ENCODE data around the gene COPS8. TPM values are rescaled to one million over a fixed set of nuclear protein-coding genes. Genes with fewer than 3 reads are reported as not detected.

The COPS8 gene
- total RNA-seq, 4 donors from 2014 or later, result 108 to 158 (median 120) TPM

DNA sequence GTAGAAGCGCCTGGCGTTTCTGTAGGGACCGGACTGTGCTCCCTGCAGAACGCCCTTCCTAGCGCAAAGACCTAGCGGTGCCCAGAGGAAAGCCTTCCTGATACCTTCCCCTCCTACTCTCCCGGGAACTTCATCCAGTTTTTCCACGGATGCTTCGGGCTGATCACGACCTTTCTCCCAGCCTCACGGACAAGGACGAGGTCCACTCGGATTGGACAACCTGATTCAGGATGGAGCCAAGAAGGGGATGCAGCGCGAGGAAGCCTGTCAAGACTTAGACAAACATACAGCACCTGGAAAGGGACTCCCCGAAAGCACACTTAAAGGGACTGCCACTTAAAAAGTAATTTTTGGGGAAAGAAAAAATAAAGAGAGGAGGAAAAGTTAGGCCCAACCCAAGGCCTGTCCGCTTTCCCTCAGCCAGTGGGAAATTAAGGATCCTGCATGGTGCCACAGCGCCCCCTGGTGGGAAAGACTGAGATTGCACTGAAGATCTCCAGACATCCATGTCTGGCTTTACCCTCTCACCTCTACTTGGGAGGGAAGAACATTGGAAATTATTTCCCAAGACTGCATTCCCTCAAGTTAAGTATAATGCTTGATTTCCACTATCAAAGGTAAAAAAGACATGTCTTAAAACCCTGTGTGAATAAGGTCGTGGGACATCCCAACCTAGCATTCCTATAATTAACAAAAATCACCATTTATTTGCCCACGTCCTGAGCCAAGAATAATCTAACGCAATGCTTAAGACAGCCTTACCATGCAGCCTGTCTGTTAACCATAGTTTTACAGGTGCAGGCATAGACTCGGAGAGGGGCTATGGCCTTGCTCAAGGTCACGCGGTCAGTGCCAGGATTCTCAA is 13.4 kb upstream of the COPS8 start:
- no peaks in the 10 kb centered on the region for H3K36me3 ChIP-seq
- H3K27me3 ChIP-seq, result no peaks in the 10 kb centered on the region
- TF ChIP-seq, protein P1, sequence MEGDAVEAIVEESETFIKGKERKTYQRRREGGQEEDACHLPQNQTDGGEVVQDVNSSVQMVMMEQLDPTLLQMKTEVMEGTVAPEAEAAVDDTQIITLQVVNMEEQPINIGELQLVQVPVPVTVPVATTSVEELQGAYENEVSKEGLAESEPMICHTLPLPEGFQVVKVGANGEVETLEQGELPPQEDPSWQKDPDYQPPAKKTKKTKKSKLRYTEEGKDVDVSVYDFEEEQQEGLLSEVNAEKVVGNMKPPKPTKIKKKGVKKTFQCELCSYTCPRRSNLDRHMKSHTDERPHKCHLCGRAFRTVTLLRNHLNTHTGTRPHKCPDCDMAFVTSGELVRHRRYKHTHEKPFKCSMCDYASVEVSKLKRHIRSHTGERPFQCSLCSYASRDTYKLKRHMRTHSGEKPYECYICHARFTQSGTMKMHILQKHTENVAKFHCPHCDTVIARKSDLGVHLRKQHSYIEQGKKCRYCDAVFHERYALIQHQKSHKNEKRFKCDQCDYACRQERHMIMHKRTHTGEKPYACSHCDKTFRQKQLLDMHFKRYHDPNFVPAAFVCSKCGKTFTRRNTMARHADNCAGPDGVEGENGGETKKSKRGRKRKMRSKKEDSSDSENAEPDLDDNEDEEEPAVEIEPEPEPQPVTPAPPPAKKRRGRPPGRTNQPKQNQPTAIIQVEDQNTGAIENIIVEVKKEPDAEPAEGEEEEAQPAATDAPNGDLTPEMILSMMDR (IDR thresholded peaks at IDR 0.05), result peak; percentile 90 to 98 (median 96)
- TF ChIP-seq EP300 (IDR thresholded peaks at IDR 0.05), result no peak
- H3K4me1 ChIP-seq, result peaks cover 0 to 3% (median 0%) of the 10 kb centered on the region in 3 donors
- no peak overlapping the region for H3K4me3 ChIP-seq
- H3K27ac ChIP-seq, result no peak overlapping the region
- peak; percentile 46 for ATAC-seq
- no peaks in the 10 kb centered on the region for H3K9me3 ChIP-seq
- 54 to 72% methylated on average over 5 to 19 of the region's 24 CpGs for WGBS, 2 donors (ENCODE audit: low coverage in 1 of 2)

DNA sequence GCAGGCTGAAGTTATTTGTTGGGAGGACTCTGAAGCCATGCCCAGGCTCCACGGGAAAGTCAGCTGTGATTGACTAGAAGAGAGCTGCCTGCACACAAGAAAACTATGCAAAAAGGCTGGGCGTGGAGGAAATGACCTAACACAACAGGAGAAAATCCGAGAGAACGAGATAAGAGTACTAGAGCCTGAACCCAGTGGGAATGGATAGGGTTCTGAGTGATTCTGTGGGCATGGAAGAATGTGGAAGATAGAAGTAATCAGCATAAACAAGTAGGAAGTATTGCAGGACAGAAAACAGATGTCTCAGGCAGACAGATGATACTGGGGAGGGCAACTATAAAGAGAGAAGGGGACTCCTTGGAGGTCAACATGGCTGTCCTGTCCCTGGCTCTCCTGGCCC is 12.1 kb upstream of the COPS8 start:
- H3K4me3 ChIP-seq, result no peak overlapping the region
- no peak overlapping the region for H3K27ac ChIP-seq
- ATAC-seq, result no peak

DNA sequence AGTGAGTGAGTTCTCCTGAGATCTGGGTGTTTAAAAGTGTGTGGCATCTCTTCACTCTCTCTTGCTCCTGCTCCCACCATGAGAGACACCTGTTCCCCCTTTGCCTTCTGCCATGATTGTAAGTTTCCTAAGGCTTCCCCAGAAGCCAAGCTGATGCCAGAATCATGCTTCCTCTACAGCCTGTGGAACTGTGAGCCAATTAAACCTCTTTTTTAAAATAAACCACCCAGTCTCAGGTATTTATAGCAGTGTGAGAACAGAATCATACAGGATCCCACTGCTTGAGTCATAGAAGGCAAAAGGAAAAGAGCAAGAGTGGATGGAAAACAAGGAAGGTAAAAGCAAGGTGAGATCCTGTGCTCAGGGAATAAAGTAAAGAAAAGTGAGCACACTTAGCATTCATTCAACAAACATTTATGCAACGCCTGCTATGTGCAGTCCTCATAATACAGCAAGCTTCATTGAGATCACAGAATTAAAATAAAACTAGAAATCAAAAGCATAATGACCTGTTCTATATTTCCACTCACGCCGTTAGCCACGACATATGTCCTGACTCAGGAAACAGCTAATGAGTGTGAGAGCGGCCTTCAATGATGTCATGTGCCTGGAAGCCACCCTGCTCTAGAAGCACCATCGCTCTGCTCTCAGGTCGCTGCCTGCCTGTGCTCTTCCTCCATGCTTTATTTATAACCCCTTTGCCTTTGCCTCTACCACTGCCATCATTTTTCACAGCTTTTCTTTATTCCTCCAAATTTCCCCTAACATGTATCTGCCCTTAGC is 11.3 kb upstream of the COPS8 start:
- Histone ChIP-seq H3K4me1 (no peaks in the 10 kb centered on the region), H3K27me3 (no peaks in the 10 kb centered on the region), H3K36me3 (no peaks in the 10 kb centered on the region), H3K9me3 (no peaks in the 10 kb centered on the region), H3K27ac (no peak overlapping the region), H3K4me3 (no peak overlapping the region)
- WGBS, 2 donors (ENCODE audit: low coverage in 1 of 2), result 53 to 69% methylated on average over 6 to 7 of the region's 7 CpGs
- no peak for ATAC-seq
- TF ChIP-seq, protein P1 (IDR thresholded peaks at IDR 0.05), result no peak
- TF ChIP-seq POLR2A (IDR thresholded peaks at IDR 0.05), result no peak
- TF ChIP-seq EP300 (IDR thresholded peaks at IDR 0.05), result no peak

More for the DNA sequence above, 12.1 kb upstream of the COPS8 start:
- no peaks in the 10 kb centered on the region for H3K4me1 ChIP-seq
- TF ChIP-seq, protein P1 (IDR thresholded peaks at IDR 0.05), result no peak
- no peak for TF ChIP-seq POLR2A (IDR thresholded peaks at IDR 0.05)
- TF ChIP-seq POLR2AphosphoS5 (IDR thresholded peaks at IDR 0.05), result no peak
- no peak for TF ChIP-seq EP300 (IDR thresholded peaks at IDR 0.05)
- no peaks in the 10 kb centered on the region for H3K36me3 ChIP-seq
- no peaks in the 10 kb centered on the region for H3K27me3 ChIP-seq
- no peaks in the 10 kb centered on the region for H3K9me3 ChIP-seq
- 50% methylated on average over 4 of the region's 4 CpGs; no CpG with 5 or more reads in 1 of the 2 donors for WGBS, 2 donors (ENCODE audit: low coverage in 1 of 2)

DNA sequence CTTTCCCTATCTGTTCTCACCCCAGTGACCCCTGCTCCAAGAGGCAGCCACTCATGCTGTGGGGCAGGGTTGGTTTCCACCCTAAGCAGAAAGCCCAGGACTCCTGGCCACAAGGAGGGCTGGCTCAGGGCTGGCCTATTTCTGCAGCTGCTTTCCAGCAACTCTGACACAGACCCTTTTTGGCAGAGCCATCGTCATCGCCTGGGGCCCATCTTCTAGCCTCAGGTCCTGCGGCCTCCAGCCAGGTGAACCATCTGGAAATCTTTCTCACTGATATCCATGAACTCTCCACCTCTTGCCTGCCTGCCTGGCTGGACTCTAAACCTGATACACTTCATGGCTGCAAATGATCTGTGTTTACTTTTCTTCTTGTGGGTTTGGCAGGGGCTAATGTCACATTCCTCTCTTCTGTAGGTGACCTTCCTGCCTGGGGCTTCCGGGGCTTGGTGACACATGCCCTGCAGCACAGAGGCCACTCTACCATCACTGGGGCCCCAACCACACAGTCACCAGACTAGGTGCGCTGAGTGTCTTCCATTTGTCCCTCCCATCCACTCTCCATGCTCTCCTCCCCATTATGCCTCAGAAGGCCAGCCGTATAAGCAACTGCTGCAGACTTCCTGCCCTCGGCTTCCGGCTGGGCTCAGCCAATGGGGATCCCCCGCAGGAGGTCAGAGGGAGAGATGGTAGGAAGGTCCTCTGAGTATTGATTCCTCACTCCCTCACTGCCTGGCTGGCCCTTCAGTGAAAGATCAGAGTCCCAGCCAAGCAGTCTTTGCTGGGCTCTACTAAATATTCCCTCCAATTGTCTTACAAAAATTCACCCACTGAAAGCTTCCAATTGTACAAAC is 9.7 kb upstream of the COPS8 start:
- WGBS, 2 donors (ENCODE audit: low coverage in 1 of 2), result 74 to 86% methylated on average over 4 to 9 of the region's 9 CpGs
- no peaks in the 10 kb centered on the region for H3K9me3 ChIP-seq
- no peak overlapping the region for H3K27ac ChIP-seq
- no peaks in the 10 kb centered on the region for H3K36me3 ChIP-seq
- H3K27me3 ChIP-seq, result no peaks in the 10 kb centered on the region
- H3K4me3 ChIP-seq, result no peak overlapping the region
- ATAC-seq, result no peak
- no peaks in the 10 kb centered on the region for H3K4me1 ChIP-seq
- TF ChIP-seq POLR2AphosphoS5 (IDR thresholded peaks at IDR 0.05), result no peak
- no peak for TF ChIP-seq EP300 (IDR thresholded peaks at IDR 0.05)
- TF ChIP-seq POLR2A (IDR thresholded peaks at IDR 0.05), result no peak
- TF ChIP-seq, protein P1 (IDR thresholded peaks at IDR 0.05), result no peak

All from gastroesophageal sphincter (tissue), 4 donors.